ENCODE measurements around the gene ACTR1A.
"Not testable (repeated sequence)": the region's sequence is repeated elsewhere in the genome, so short reads cannot be mapped to it uniquely, and the experiment has no call there.

The ACTR1A gene

GRCh38 chr10:102502337-102503151 is at the start of gene ACTR1A:
ACTR1A (minus strand) TSS chr10:102502712; CDS start chr10:102502647, 65 bp downstream.
- DNase-seq, result peak; percentile 99

GRCh38 chr10:102550636-102551210 is 48.2 kb upstream of the ACTR1A start:
- no peak for DNase-seq

GRCh38 chr10:102549549-102549948 is 47.0 kb upstream of the ACTR1A start:
- no peak for DNase-seq

- DNase-seq, result no peak
These were observed 44.3 kb upstream of the ACTR1A start for GRCh38 chr10:102546606-102547320.

- no peak for DNase-seq
These were observed 43.5 kb upstream of the ACTR1A start for GRCh38 chr10:102545997-102546396.

- DNase-seq, result no peak
These were observed 42.9 kb upstream of the ACTR1A start for GRCh38 chr10:102545265-102545871.

- DNase-seq, result no peak
These were observed 40.4 kb upstream of the ACTR1A start for GRCh38 chr10:102542800-102543418.

- no peak for DNase-seq
These were observed 37.5 kb upstream of the ACTR1A start for GRCh38 chr10:102540023-102540422.

GRCh38 chr10:102538811-102539210 is 36.3 kb upstream of the ACTR1A start:
- no peak for DNase-seq

- no peak for DNase-seq
These were observed 35.4 kb upstream of the ACTR1A start for GRCh38 chr10:102537948-102538347.

GRCh38 chr10:102537367-102537766 is 34.9 kb upstream of the ACTR1A start:
- no peak for DNase-seq

GRCh38 chr10:102535481-102536147 is 33.1 kb upstream of the ACTR1A start:
- DNase-seq, result no peak

- not testable (repeated sequence) for DNase-seq
These were observed 32.5 kb upstream of the ACTR1A start for GRCh38 chr10:102534966-102535365.

- DNase-seq, result no peak
These were observed 31.8 kb upstream of the ACTR1A start for GRCh38 chr10:102534333-102534732.

- DNase-seq, result no peak
These were observed 25.0 kb upstream of the ACTR1A start for GRCh38 chr10:102527546-102527945.

- DNase-seq, result no peak
These were observed 22.2 kb upstream of the ACTR1A start for GRCh38 chr10:102524746-102525145.

GRCh38 chr10:102523250-102524029 is 20.9 kb upstream of the ACTR1A start:
- DNase-seq, result no peak

GRCh38 chr10:102522874-102523249 is 20.4 kb upstream of the ACTR1A start:
- DNase-seq, result no peak

GRCh38 chr10:102519246-102519825 is 16.8 kb upstream of the ACTR1A start:
- DNase-seq, result no peak

- DNase-seq, result no peak
These were observed 15.0 kb upstream of the ACTR1A start for GRCh38 chr10:102517553-102517952.

GRCh38 chr10:102515724-102516123 is 13.2 kb upstream of the ACTR1A start:
- DNase-seq, result no peak

Measured in midbrain (tissue), 1 donor.